Measurements from ENCODE around the gene HSCB. TPM values are rescaled to one million over a fixed set of nuclear protein-coding genes. Genes with fewer than 3 reads are reported as not detected.
A peak's percentile ranks its signal among the peaks of the same experiment; 100 is the strongest.

The HSCB gene
- total and polyA plus RNA-seq, 4 donors, result 10.3 to 19.8 (median 13.3) TPM

- no peak for TF ChIP-seq CTCF (IDR thresholded peaks at IDR 0.05; ENCODE audit: control extremely low read depth, extremely low read depth)
- 97% methylated on average over 10 of the region's 10 CpGs for WGBS, 2 donors
- DNase-seq, result no peak
Measured at GRCh38 chr22:28728621-28729313, 13.1 kb upstream of the HSCB start.

GRCh38 chr22:28730179-28730578, 11.7 kb upstream of the HSCB start:
- H3K36me3 ChIP-seq (ENCODE audit: control insufficient read depth in 4 of 4, insufficient read depth in 4 of 4, low read length in 4 of 4), result no peaks in the 10 kb centered on the region
- no peak overlapping the region for H3K9ac ChIP-seq (ENCODE audit: insufficient read depth in 1 of 2, low read length in 2 of 2)
- no peak overlapping the region for H3K4me3 ChIP-seq
- H3K27me3 ChIP-seq (ENCODE audit: control insufficient read depth in 3 of 3, insufficient read depth in 3 of 3, low read length in 2 of 3), result no peaks in the 10 kb centered on the region
- no peak for TF ChIP-seq CTCF (IDR thresholded peaks at IDR 0.05; ENCODE audit: control extremely low read depth, extremely low read depth)
- WGBS, 2 donors, result 80 to 87% methylated on average over 3 of the region's 3 CpGs
- H3K9me3 ChIP-seq (ENCODE audit: control insufficient read depth in 4 of 4, insufficient read depth in 3 of 4, low read length in 3 of 4), result no peaks in the 10 kb centered on the region
- ATAC-seq (ENCODE audit: insufficient read depth, low FRiP score) (no peak), DNase-seq (no peak)
- no peaks in the 10 kb centered on the region for H3K4me1 ChIP-seq (ENCODE audit: control insufficient read depth in 5 of 5, insufficient read depth in 5 of 5, low read length in 5 of 5)
- H3K27ac ChIP-seq (ENCODE audit: low read depth in 1 of 2, low read length in 1 of 2), result no peak overlapping the region

More at GRCh38 chr22:28728621-28729313, 13.1 kb upstream of the HSCB start:
- Histone ChIP-seq H3K4me3 (no peak overlapping the region), H3K4me1 (ENCODE audit: control insufficient read depth in 5 of 5, insufficient read depth in 5 of 5, low read length in 5 of 5) (no peaks in the 10 kb centered on the region), H3K27ac (ENCODE audit: low read depth in 1 of 2, low read length in 1 of 2) (no peak overlapping the region), H3K9me3 (ENCODE audit: control insufficient read depth in 4 of 4, insufficient read depth in 3 of 4, low read length in 3 of 4) (no peaks in the 10 kb centered on the region), H3K27me3 (ENCODE audit: control insufficient read depth in 3 of 3, insufficient read depth in 3 of 3, low read length in 2 of 3) (no peaks in the 10 kb centered on the region), H3K9ac (ENCODE audit: insufficient read depth in 1 of 2, low read length in 2 of 2) (no peak overlapping the region), H3K36me3 (ENCODE audit: control insufficient read depth in 4 of 4, insufficient read depth in 4 of 4, low read length in 4 of 4) (peaks cover 0 to 3% (median 0%) of the 10 kb centered on the region in 4 donors)
- no peak for ATAC-seq (ENCODE audit: insufficient read depth, low FRiP score)

GRCh38 chr22:28734393-28734792, 7.4 kb upstream of the HSCB start:
- no peaks in the 10 kb centered on the region for H3K27me3 ChIP-seq (ENCODE audit: control insufficient read depth in 3 of 3, insufficient read depth in 3 of 3, low read length in 2 of 3)
- no peaks in the 10 kb centered on the region for H3K4me1 ChIP-seq (ENCODE audit: control insufficient read depth in 5 of 5, insufficient read depth in 5 of 5, low read length in 5 of 5)
- ATAC-seq (ENCODE audit: insufficient read depth, low FRiP score) (no peak), DNase-seq (peak in 1 of 3 donors; percentile 29)
- WGBS, 2 donors, result 76 to 85% methylated on average over 6 of the region's 6 CpGs
- H3K9ac ChIP-seq (ENCODE audit: insufficient read depth in 1 of 2, low read length in 2 of 2), result no peak overlapping the region
- H3K36me3 ChIP-seq (ENCODE audit: control insufficient read depth in 4 of 4, insufficient read depth in 4 of 4, low read length in 4 of 4), result no peaks in the 10 kb centered on the region
- no peak overlapping the region for H3K27ac ChIP-seq (ENCODE audit: low read depth in 1 of 2, low read length in 1 of 2)
- H3K4me3 ChIP-seq, result no peak overlapping the region
- TF ChIP-seq CTCF (IDR thresholded peaks at IDR 0.05; ENCODE audit: control extremely low read depth, extremely low read depth), result no peak
- no peaks in the 10 kb centered on the region for H3K9me3 ChIP-seq (ENCODE audit: control insufficient read depth in 4 of 4, insufficient read depth in 3 of 4, low read length in 3 of 4)
